GM19395 (cell line): Measurements from ENCODE around the gene SLCO4A1.

ENCODE experiments used
- ATAC-seq: cut with Tn5 transposase; IDR thresholded peaks from one replicate; pipeline ENCODE4 v1.9.1; 2021; ENCODE audit warnings: mild to moderate bottlenecking, moderate library complexity; ENCODE audit not compliant: unreplicated experiment

The SLCO4A1 gene

GRCh38 chr20:62642051-62642665, at the start of gene SLCO4A1:
Gene SLCO4A1, plus strand, starts transcription at chr20:62642503. Its CDS starts 13,952 bp downstream, at chr20:62656455.
- peak; percentile 60 for ATAC-seq

GRCh38 chr20:62592506-62593177, 49.7 kb upstream of the SLCO4A1 start:
- no peak for ATAC-seq

GRCh38 chr20:62593616-62594015, 48.7 kb upstream of the SLCO4A1 start:
- no peak for ATAC-seq

GRCh38 chr20:62595069-62595468, 47.2 kb upstream of the SLCO4A1 start:
- ATAC-seq = no peak

DNA sequence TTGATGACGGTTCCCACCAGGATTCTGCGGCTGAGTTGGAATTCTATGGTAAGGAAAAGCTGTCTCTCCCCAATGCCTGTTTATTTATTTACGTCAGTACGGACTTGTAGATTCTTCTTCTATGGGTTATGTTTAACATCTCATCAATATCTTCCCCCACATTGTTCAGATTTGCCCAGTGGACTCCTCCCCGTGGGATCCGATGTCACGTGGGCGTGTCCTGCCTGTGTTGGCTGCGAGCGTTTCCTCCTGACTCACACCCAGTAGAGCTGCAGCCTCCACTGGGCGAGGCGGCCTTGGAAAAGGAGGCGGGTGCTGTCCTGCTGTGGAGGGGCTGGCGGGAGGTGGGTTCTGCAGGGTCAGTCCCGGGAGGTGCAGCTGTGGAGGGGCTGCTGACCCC, 46.8 kb upstream of the SLCO4A1 start:
- ATAC-seq = no peak

DNA sequence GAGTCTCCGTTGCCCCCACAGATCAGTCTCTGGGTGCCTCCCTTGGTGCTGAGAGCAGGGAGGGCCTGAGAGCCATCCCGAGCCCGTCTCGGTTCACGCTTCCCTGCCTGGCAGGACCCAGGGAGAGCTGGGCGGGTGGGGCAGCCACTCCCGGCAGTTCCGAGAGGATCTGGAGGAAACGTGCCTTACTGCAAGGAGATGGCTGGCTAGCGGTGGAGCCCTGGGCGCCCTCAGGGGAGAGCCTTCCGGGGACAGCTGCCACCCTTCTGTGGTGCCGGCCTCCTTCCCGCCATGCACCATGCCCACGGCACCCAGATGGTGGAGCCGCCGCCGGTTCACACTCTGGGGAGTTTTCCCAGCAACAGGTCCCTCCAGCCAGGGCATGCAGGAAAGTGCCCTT, 45.8 kb upstream of the SLCO4A1 start:
- no peak for ATAC-seq

DNA sequence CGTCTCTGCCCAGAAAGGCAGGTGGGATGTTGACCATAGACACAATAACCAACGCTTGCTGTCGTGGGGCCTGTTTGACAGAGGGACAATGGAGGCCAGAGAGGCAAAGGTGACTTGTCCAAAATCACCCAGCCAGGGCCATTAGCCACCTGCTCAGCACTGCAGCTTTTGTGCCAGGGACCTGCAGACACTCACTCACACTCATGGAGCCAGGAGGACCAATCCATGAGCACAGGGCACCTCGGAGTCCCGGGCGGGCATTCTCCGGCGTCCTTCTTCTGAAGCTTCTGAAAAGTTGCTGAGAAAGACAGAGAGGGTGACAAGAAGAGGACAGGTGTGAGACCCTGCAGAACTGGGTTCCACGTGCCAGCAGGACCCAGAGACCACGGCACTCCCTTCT, 45.4 kb upstream of the SLCO4A1 start:
- ATAC-seq = no peak

DNA sequence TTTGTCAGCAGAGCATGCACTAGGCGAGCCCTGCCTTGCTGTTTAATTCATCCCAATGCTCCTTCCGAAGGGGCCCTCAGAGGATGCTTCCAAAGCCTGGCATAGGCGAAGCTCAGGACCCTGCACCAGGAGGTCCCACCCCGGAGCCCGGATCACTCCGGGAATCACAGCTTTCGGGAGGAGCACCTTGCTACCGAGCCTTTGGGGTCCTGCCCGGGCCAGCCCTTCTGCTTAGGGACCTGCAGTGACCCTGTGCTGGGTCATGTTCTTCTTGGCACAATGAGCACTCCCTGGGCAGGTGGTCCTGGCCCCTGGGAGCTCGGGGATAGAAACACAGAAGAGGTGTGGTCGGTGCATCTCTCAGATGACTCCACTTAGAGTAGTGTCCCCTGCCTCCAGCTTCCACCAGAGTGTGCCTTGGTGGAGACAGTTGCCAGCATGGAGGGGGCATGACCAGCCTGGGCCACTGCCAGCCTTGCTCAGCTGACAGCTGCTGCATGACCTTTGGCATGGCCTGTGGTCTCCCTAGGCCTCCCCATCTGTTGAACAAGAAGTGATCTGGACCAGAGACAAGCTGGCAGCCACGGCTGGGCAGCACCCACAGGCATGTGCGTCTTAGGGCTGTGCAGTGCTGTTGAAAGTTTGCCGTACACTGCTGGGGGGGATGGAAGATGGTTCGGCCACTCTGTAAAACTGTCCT, 44.7 kb upstream of the SLCO4A1 start:
- no peak for ATAC-seq

DNA sequence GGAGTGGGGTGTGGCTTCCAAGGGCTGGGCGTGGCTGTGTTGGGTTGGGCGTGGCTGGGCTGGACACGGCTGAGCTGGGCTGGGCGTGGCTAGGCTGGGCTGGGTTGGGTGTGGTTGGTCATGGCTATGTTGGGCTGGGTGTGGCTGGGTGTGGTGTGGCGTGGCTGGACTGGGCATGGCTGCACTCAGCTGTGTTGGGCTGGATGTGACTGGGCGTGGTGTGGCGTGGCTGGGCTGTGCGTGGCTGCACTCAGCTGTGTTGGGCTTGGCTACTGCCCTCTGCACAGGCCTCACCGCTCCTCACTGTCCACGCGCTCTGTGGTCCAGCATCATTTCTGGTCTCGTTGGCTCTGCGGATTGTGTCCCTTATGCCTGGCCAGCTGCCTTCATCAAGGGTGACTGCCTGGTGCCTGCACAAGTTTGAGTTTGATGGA, 43.5 kb upstream of the SLCO4A1 start:
- no peak for ATAC-seq

- ATAC-seq = no peak
Measured at GRCh38 chr20:62599216-62600110, 42.8 kb upstream of the SLCO4A1 start.

GRCh38 chr20:62601172-62601571, 41.1 kb upstream of the SLCO4A1 start:
- ATAC-seq = no peak

GRCh38 chr20:62601714-62602113, 40.6 kb upstream of the SLCO4A1 start:
- ATAC-seq = no peak

DNA sequence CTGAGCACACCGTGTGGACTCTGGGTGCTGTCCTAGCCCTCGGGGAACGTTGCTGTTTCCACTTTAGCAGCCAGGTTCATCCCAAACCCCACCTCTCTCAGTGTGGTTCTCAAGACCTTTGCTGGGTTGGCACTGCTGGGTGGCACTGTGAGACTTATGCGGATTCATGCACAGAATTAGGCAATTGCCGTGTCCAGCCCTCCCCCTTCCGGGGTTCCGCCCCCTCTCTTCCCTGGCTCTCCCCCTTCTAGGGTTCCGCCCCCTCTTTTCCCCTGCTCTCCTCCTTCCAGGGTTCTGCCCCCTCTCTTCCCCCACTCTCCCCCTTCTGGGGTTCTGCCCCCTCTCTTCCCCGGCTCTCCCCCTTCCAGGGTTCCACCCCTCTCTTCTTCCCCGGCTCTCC, 39.8 kb upstream of the SLCO4A1 start:
- ATAC-seq = no peak

GRCh38 chr20:62603021-62603906, 39.0 kb upstream of the SLCO4A1 start:
- ATAC-seq = no peak

DNA sequence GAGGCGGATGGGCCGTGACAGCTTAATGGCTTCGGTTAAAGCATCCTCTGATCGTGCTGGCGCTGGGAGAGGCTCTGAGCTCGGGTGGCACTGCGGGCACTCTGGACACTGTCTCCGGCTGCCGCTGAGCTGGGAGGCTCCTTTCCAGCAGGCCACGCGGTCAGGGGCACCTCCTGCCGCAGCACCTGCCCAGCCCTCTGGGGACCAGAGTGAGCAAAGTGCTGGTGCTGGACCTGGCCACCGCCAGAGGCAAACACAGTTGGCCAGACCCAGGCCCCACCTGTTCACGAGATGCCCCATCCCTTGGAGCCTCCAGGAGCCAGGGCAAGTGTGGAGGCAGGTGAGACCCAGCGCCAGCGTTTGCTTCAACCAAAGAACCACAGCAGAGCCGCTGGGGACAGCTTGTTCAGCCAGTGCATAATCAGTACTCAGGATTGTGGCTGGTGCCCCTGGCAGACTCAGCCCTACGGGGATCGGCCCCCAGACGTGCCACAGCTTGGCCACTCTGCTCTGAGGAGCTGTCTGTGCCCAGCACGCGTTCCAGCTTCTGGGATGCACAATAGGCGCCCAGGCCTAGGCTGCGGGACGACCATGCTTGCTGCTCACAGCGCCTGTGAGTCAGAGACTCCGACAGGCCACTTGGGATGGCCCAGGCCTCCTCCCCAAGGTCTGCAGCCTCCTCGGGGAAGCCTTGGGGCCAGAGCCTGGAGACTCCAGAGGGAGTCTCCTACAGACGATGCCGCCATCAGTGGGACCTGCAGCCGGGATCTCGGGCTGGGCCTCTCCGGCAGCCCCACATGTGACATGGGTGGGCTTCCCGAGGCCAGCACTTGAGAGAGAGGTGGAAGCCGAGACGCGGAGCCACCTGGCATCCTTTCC, 38.2 kb upstream of the SLCO4A1 start:
- ATAC-seq = no peak

DNA sequence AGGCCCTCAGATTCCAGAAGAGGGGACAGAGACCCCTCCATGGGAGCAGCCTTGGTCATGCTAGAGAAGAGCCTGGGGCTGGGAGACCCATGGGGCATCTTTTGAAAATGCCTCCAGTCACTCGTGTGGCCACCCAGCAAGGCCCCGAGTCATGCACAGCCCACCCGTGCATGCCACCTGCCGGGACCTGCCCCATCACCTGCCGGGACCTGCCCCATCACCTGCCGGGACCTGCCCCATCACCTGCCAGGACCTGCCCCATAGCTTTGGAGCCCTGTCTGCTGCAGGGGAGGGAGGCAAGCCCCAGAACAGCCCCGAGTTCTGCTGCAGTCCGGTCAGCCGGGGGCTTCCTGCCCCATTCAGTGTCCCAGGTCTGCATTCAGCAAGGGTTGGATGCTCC, 37.5 kb upstream of the SLCO4A1 start:
- ATAC-seq = no peak

DNA sequence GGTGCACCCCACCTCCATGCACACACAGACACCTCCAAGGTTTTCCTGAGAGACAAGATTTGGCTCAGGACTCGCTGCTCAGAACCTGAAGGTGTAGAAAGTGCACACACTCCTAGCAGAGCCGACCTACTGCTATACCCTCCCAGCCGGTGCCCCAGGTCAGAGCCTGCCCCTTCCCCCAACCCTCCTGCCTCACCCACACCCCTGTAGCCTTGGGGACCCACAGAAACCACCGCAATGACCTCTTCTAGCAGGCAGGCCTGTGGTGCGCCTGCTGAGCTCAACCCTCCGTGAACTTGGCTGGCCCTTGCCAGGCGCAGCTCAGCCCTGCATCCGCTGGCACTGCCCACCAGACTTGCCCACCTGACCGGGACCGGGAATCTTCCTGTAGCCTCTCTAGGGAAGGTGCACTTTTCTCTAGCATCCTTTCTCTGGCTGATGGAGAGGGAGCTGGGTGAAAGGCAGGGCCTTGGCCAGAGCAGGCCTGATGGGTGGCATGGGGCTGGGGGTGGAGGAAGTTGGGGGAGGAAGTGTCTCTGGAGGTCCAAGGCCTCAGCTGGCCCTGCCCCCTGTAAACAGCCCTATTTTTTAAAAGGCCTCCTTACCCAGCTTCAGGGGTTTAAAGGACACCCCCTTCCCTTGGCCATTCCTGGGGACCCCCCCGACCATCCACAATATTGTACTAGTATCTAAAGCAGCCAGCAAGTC, 36.9 kb upstream of the SLCO4A1 start:
- no peak for ATAC-seq

DNA sequence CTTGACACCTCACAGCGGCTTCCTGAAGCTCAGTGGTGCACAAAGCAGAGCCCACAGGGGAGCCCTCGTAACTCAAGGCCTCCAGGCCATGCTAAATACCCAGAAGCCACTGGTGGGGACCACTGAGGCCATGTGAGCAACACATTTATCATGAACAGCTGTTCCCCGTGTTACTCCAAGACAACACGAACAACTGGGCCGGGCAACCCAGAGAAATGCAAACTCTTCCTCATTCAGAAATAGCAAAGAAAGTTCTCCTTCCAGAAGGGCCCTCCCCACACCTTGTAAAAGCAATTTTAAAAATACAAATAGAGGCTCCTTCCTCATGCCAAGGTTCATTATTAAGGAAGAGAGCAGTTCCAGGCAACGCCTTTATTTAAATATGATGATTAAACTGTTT, 36.3 kb upstream of the SLCO4A1 start:
- no peak for ATAC-seq
